Endothelial cell of umbilical vein (primary cell): ENCODE measurements around the gene VCL. TPM values are rescaled to one million over a fixed set of nuclear protein-coding genes. Genes with fewer than 3 reads are reported as not detected.

Source experiments
- BruUV-seq: library from RNA; stranded (reverse); fragments of 400-500 nt; replicated peaks from 2 replicates; lab custom pipeline; 2021; lab: Mats Ljungman, UMichigan
- CTCF ChIA-PET: fragments of 300-600, 350-600 bp; sonication (Branson Sonifier 250); formaldehyde crosslinking; loops from one replicate; lab custom pipeline; 2021; ENCODE audit warnings: antibody characterized with exemption, inconsistent platforms; lab: Charles Lee
- POLR2A ChIA-PET: fragments of 300-600, 350-600 bp; sonication (Branson Sonifier 250); formaldehyde crosslinking; loops from one replicate; lab custom pipeline; 2021; ENCODE audit warnings: antibody characterized with exemption, inconsistent platforms; lab: Charles Lee
- DNase-seq: peaks from one replicate; pipeline ENCODE4 v3.0.0-alpha.2; 2011; ENCODE audit warnings: low read depth, low spot score
- FAIRE-seq: peaks from 2 replicates; lab custom pipeline; 2011; peaks lifted over from hg19 to GRCh38; lab: Jason Lieb, UNC
- H2AFZ ChIP-seq: 2 replicates; pipeline ENCODE4 v1.6.0; 2012; ENCODE audit warnings: low read depth, low read length, control low read depth, inconsistent platforms
- H3K27ac ChIP-seq: 2 replicates; pipeline ENCODE4 v1.5.1; 2011; ENCODE audit warnings: low read depth, mild to moderate bottlenecking, control low read depth, low read length, moderate library complexity; ENCODE audit not compliant: insufficient read depth
- H3K27me3 ChIP-seq, 2 experiments: 2 replicates each; pipeline versions ENCODE4 v1.6.0 to v1.6.1; 2011; ENCODE audit warnings: low read length in 2 of 2, mixed read lengths in 1 of 2; ENCODE audit not compliant: control insufficient read depth in 2 of 2, insufficient read depth in 2 of 2
- H3K36me3 ChIP-seq, 2 experiments: 2 replicates in 1 of 2; 3 replicates in 1 of 2; pipeline ENCODE4 v1.5.1; 2011; ENCODE audit warnings: low read length in 2 of 2, mild to moderate bottlenecking in 1 of 2, moderate library complexity in 1 of 2; ENCODE audit not compliant: control insufficient read depth in 2 of 2, insufficient read depth in 2 of 2; ENCODE audit errors: extremely low read depth in 1 of 2
- H3K4me1 ChIP-seq: 3 replicates; pipeline ENCODE4 v1.5.1; 2011; ENCODE audit warnings: mild to moderate bottlenecking, low read length; ENCODE audit not compliant: control insufficient read depth, insufficient read depth; ENCODE audit errors: extremely low read depth
- H3K4me2 ChIP-seq: 2 replicates; pipeline ENCODE4 v1.6.1; 2011; ENCODE audit warnings: low read length, control low read depth, mixed read lengths; ENCODE audit not compliant: insufficient read depth
- H3K4me3 ChIP-seq, 3 experiments: fragments of 200-600 bp in 1 of 3; sonication (generic), shearing (Covaris generic) in 1 of 3; replicated peaks in 1 of 3; 2 replicates each; pipeline ENCODE4 v1.5.1; 2011 to 2016; ENCODE audit warnings: control low read depth in 3 of 3, low read length in 3 of 3, mild to moderate bottlenecking in 2 of 3, inconsistent platforms in 1 of 3, low read depth in 1 of 3, moderate library complexity in 1 of 3; ENCODE audit not compliant: insufficient read depth in 1 of 3
- H3K79me2 ChIP-seq: 2 replicates; pipeline ENCODE4 v1.6.0; 2012; ENCODE audit warnings: low read length, inconsistent platforms; ENCODE audit not compliant: control insufficient read depth, insufficient read depth
- H3K9ac ChIP-seq: replicated peaks from 2 replicates; pipeline ENCODE3; 2011; ENCODE audit warnings: low read length, control low read depth; ENCODE audit not compliant: insufficient read depth; ENCODE audit errors: extremely low read depth
- H3K9me1 ChIP-seq: replicated peaks from 3 replicates; pipeline ENCODE4 v1.6.0; 2011; ENCODE audit warnings: mild to moderate bottlenecking, low read length; ENCODE audit not compliant: control insufficient read depth, insufficient read depth; ENCODE audit errors: extremely low read depth
- H3K9me3 ChIP-seq: replicated peaks from 2 replicates; pipeline ENCODE4 v1.5.1; 2012; ENCODE audit warnings: low read length, inconsistent platforms; ENCODE audit not compliant: control insufficient read depth, insufficient read depth
- H4K20me1 ChIP-seq: replicated peaks from 2 replicates; pipeline ENCODE3; 2011; ENCODE audit warnings: mild to moderate bottlenecking, low read length; ENCODE audit not compliant: control insufficient read depth, insufficient read depth; ENCODE audit errors: extremely low read depth
- CTCF ChIP-seq, 2 donors: IDR thresholded peaks; 1 replicate in 1 of 2; 2 replicates in 1 of 2; pipeline ENCODE4 v1.5.1; 2011; ENCODE audit warnings: low read length in 2 of 2, mild to moderate bottlenecking in 2 of 2, moderate library complexity in 2 of 2, control low read depth in 1 of 2, inconsistent platforms in 1 of 2, low read depth in 1 of 2; ENCODE audit not compliant: insufficient read depth in 1 of 2; ENCODE audit errors: extremely low read depth in 1 of 2
- FOS ChIP-seq: IDR thresholded peaks from 2 replicates; pipeline ENCODE4 v1.6.1; 2011; ENCODE audit warnings: mild to moderate bottlenecking, low read length, moderate library complexity, borderline replicate concordance; ENCODE audit not compliant: insufficient read depth
- GATA2 ChIP-seq: IDR thresholded peaks from 2 replicates; pipeline ENCODE4 v1.7.0; 2011; ENCODE audit warnings: low read depth, mild to moderate bottlenecking, moderate library complexity, mixed read lengths, low read length; ENCODE audit not compliant: insufficient read length, insufficient read depth
- MAX ChIP-seq: IDR thresholded peaks from 2 replicates; pipeline ENCODE4 v1.6.1; 2011; ENCODE audit not compliant: insufficient read depth, insufficient read length
- MYC ChIP-seq: IDR thresholded peaks from one replicate; pipeline ENCODE4 v1.6.1; 2011; ENCODE audit warnings: mild to moderate bottlenecking, low read depth, low read length
- dilution Hi-C: fragments of 300-500 bp; cut with MboI; formaldehyde crosslinking; loops from one replicate; pipeline ENCODE4 v1.15.0; 2019; ENCODE audit warnings: low sequenced_read_pairs; ENCODE audit not compliant: extremely low pct_ligation_motif_present
- intact Hi-C: fragments of 100-400 bp; cut with micrococcal nuclease; formaldehyde crosslinking; loops from one replicate; pipeline ENCODE4 v1.10.0; 2022
- polyA plus RNA-seq, 4 experiments: library from polyadenylated mRNA; depleted of rRNA in 3 of 4; stranded (reverse) in 3 of 4; unstranded in 1 of 4; fragments of >200 nt; gene quantifications; 2 replicates each; pipeline versions ENCODE4 v1.2.1 to v1.2.3, GENCODE V29; 2011 to 2012; ENCODE audit warnings: missing spikeins in 1 of 4
- total RNA-seq: library from RNA; stranded (reverse); gene quantifications from 2 replicates; pipeline ENCODE4 v1.2.3, GENCODE V29; 2021

VCL gene
- total and polyA plus RNA-seq, 2 donors (not counting 3 experiments of a cell fraction or from before 2014, with no cell fraction given), result 95.4 to 231 TPM

GRCh38 chr10:74109452-74109851, 111.5 kb downstream of the VCL start:
- intact Hi-C loops (no loop called here), dilution Hi-C loops (no loop called here)
- TF ChIP-seq FOS (no peak), MYC (no peak), CTCF (IDR thresholded peaks at IDR 0.05; ENCODE audit: extremely low read depth in 1 of 2, insufficient read depth in 1 of 2, low read depth in 1 of 2, low read length in 2 of 2) (no peak), MAX (no peak), GATA2 (no peak)
- no peak overlapping the region for H3K9ac ChIP-seq
- peaks cover 48 to 59% of the 10 kb centered on the region in 2 experiments for H3K36me3 ChIP-seq
- H2AFZ ChIP-seq, result no peak overlapping the region
- ChIA-PET CTCF (interaction anchor here (1.0 to 3.6 kb wide), 3 partner anchors 8 to 125 kb away, joined by 3 to 11 read pairs (median 8); no protein-coding TSS in a partner anchor), POLR2A (no interaction called here)
- BruUV-seq, result no TSS peak
- no peaks in the 10 kb centered on the region for H3K4me1 ChIP-seq
- DNase-seq, result no peak
- no peaks in the 10 kb centered on the region for H3K9me3 ChIP-seq
- no peaks in the 10 kb centered on the region for H3K9me1 ChIP-seq
- H3K79me2 ChIP-seq, result peaks cover 20% of the 10 kb centered on the region
- H3K4me2 ChIP-seq, result no peak overlapping the region
- H3K4me3 ChIP-seq, result no peak overlapping the region
- no peaks in the 10 kb centered on the region for H3K27me3 ChIP-seq
- H3K27ac ChIP-seq, result no peak overlapping the region
- FAIRE-seq, result no peak
- peaks cover 3% of the 10 kb centered on the region for H4K20me1 ChIP-seq
